IMR-90 (cell line): ENCODE data around the gene PZP. TPM values are rescaled to one million over a fixed set of nuclear protein-coding genes. Genes with fewer than 3 reads are reported as not detected.

ENCODE experiments used
- ATAC-seq: fragments of 200-7000 bp; cut with Tn5 transposase; 2 replicates; pipeline ENCODE4 v1.9.1; 2020; ENCODE audit warnings: low read depth, mild to moderate bottlenecking, moderate library complexity
- BruUV-seq: library from RNA; stranded (reverse); fragments of 400-500 nt; replicated peaks from 2 replicates; lab custom pipeline; 2021; lab: Mats Ljungman, UMichigan
- CTCF ChIA-PET: fragments of 300-600 bp; formaldehyde crosslinking; extraction: SDS; loops from one replicate; lab custom pipeline; 2021; ENCODE audit warnings: antibody characterized with exemption; lab: Yijun Ruan, JAX
- POLR2A ChIA-PET: fragments of 300-600 bp; sonication (Branson Sonifier 250); formaldehyde crosslinking; loops from one replicate; lab custom pipeline; 2022; ENCODE audit warnings: antibody characterized with exemption; ENCODE audit not compliant: unreplicated experiment; lab: Charles Lee
- DNase-seq: peaks from one replicate; pipeline ENCODE4 v3.0.0; 2013
- H2AFZ ChIP-seq: replicated peaks from 2 replicates; pipeline ENCODE3; 2013; ENCODE audit warnings: low read length, mild to moderate bottlenecking; ENCODE audit not compliant: poor library complexity
- H2AK5ac ChIP-seq: 2 replicates; pipeline ENCODE4 v1.6.1; 2013; ENCODE audit warnings: low read depth, low read length, inconsistent platforms
- H2AK9ac ChIP-seq: replicated peaks from 2 replicates; pipeline ENCODE3; 2013; ENCODE audit warnings: mild to moderate bottlenecking, low read depth, low read length, moderate library complexity; ENCODE audit not compliant: poor library complexity
- H2BK120ac ChIP-seq: 2 replicates; pipeline ENCODE4 v1.6.1; 2013; ENCODE audit warnings: low read depth, low read length, inconsistent platforms
- H2BK15ac ChIP-seq: 3 replicates; pipeline ENCODE4 v1.6.1; 2013; ENCODE audit warnings: low read depth, low read length, inconsistent platforms
- H2BK20ac ChIP-seq: 2 replicates; pipeline ENCODE4 v1.6.1; 2013; ENCODE audit warnings: low read depth, mild to moderate bottlenecking, inconsistent platforms, low read length, moderate library complexity
- H2BK5ac ChIP-seq: 2 replicates; pipeline ENCODE4 v1.6.1; 2013; ENCODE audit warnings: mild to moderate bottlenecking, low read depth, low read length, inconsistent platforms; ENCODE audit not compliant: poor library complexity, severe bottlenecking
- H3K14ac ChIP-seq: replicated peaks from 2 replicates; pipeline ENCODE4 v1.6.1; 2013; ENCODE audit warnings: low read depth, low read length, inconsistent platforms
- H3K18ac ChIP-seq: 2 replicates; pipeline ENCODE4 v1.6.1; 2013; ENCODE audit warnings: low read depth, low read length, control low read depth
- H3K23ac ChIP-seq: 2 replicates; pipeline ENCODE4 v1.6.1; 2013; ENCODE audit warnings: low read depth, low read length, inconsistent platforms
- H3K27ac ChIP-seq: 2 replicates; pipeline ENCODE4 v1.5.1; 2013; ENCODE audit warnings: mild to moderate bottlenecking, control low read depth, low read length; ENCODE audit not compliant: insufficient read depth
- H3K27me3 ChIP-seq: 2 replicates; pipeline ENCODE4 v1.6.1; 2013; ENCODE audit warnings: low read length; ENCODE audit not compliant: control insufficient read depth, insufficient read depth
- H3K36me3 ChIP-seq: 2 replicates; pipeline ENCODE4 v1.6.1; 2013; ENCODE audit warnings: low read length, mixed read lengths; ENCODE audit not compliant: control insufficient read depth, insufficient read depth
- H3K4ac ChIP-seq: 2 replicates; pipeline ENCODE4 v1.6.1; 2013; ENCODE audit warnings: low read depth, low read length, inconsistent platforms
- H3K4me1 ChIP-seq: 2 replicates; pipeline ENCODE4 v1.6.1; 2013; ENCODE audit warnings: low read length, mixed read lengths; ENCODE audit not compliant: control insufficient read depth, insufficient read depth
- H3K4me2 ChIP-seq: 2 replicates; pipeline ENCODE4 v1.6.1; 2013; ENCODE audit warnings: low read depth, mild to moderate bottlenecking, control low read depth, low read length, moderate library complexity
- H3K4me3 ChIP-seq: 2 replicates; pipeline ENCODE4 v1.5.1; 2013; ENCODE audit warnings: low read depth, mild to moderate bottlenecking, control low read depth, low read length, moderate library complexity; ENCODE audit not compliant: insufficient read depth
- H3K56ac ChIP-seq: 2 replicates; pipeline ENCODE4 v1.6.1; 2013; ENCODE audit warnings: low read length, inconsistent platforms; ENCODE audit not compliant: insufficient read depth; ENCODE audit errors: extremely low read depth
- H3K79me1 ChIP-seq, 2 experiments: 2 replicates each; pipeline ENCODE4 v1.6.1; 2013; ENCODE audit warnings: low read length in 2 of 2, inconsistent platforms in 1 of 2, low read depth in 1 of 2
- H3K9ac ChIP-seq: 2 replicates; pipeline ENCODE4 v1.6.1; 2013; ENCODE audit warnings: low read depth, low read length, control low read depth
- H3K9me1 ChIP-seq: 2 replicates; pipeline ENCODE4 v1.6.1; 2013; ENCODE audit warnings: low read length, inconsistent platforms; ENCODE audit not compliant: insufficient read depth
- H3K9me3 ChIP-seq: 2 replicates; pipeline ENCODE4 v1.6.1; 2013; ENCODE audit warnings: low read length; ENCODE audit not compliant: control insufficient read depth, insufficient read depth
- H4K20me1 ChIP-seq: 2 replicates; pipeline ENCODE4 v1.6.1; 2013; ENCODE audit warnings: low read length, inconsistent platforms; ENCODE audit not compliant: insufficient read depth
- H4K5ac ChIP-seq: 2 replicates; pipeline ENCODE4 v1.6.1; 2013; ENCODE audit warnings: mild to moderate bottlenecking, low read depth, low read length, control low read depth
- H4K8ac ChIP-seq, 2 experiments: 2 replicates each; pipeline ENCODE4 v1.6.1; 2013; ENCODE audit warnings: low read depth in 2 of 2, low read length in 2 of 2, control low read depth in 1 of 2, inconsistent platforms in 1 of 2
- H4K91ac ChIP-seq: 2 replicates; pipeline ENCODE4 v1.6.1; 2013; ENCODE audit warnings: low read depth, low read length, inconsistent platforms; ENCODE audit not compliant: insufficient read depth
- BHLHE40 ChIP-seq: fragments of 150-350 bp; IDR thresholded peaks from 2 replicates; pipeline ENCODE4 v1.6.1; 2016; ENCODE audit warnings: mild to moderate bottlenecking, low read depth, low read length
- CEBPB ChIP-seq: IDR thresholded peaks from 2 replicates; pipeline ENCODE4 v1.6.1; 2012; ENCODE audit warnings: low read depth, low read length, improper control_type of control experiment
- CHD1 ChIP-seq: IDR thresholded peaks from 2 replicates; pipeline ENCODE4 v1.6.1; 2012; ENCODE audit warnings: low read depth, low read length, improper control_type of control experiment
- FOS ChIP-seq: fragments of 150-350 bp; IDR thresholded peaks from 2 replicates; pipeline ENCODE4 v1.6.1; 2016; ENCODE audit warnings: low read depth, low read length
- MAFK ChIP-seq: IDR thresholded peaks from 2 replicates; pipeline ENCODE4 v1.6.1; 2012; ENCODE audit warnings: low read depth, low read length, improper control_type of control experiment
- MAZ ChIP-seq: IDR thresholded peaks from 2 replicates; pipeline ENCODE4 v1.6.1; 2012; ENCODE audit warnings: low read depth, mild to moderate bottlenecking, low read length, improper control_type of control experiment, moderate library complexity, borderline replicate concordance
- MXI1 ChIP-seq: IDR thresholded peaks from 2 replicates; pipeline ENCODE4 v1.6.1; 2012; ENCODE audit warnings: low read depth, mild to moderate bottlenecking, low read length, moderate library complexity, borderline replicate concordance
- NFE2L2 ChIP-seq: fragments of 150-350 bp; IDR thresholded peaks from 2 replicates; pipeline ENCODE4 v1.6.1; 2016; ENCODE audit warnings: low read depth, mild to moderate bottlenecking, low read length
- POLR2A ChIP-seq: IDR thresholded peaks from 2 replicates; pipeline ENCODE4 v1.6.1; 2012; ENCODE audit warnings: mild to moderate bottlenecking, low read depth, low read length
- RCOR1 ChIP-seq: IDR thresholded peaks from 2 replicates; pipeline ENCODE4 v1.6.1; 2012; ENCODE audit warnings: mild to moderate bottlenecking, low read length, improper control_type of control experiment; ENCODE audit not compliant: insufficient replicate concordance
- RFX5 ChIP-seq: IDR thresholded peaks from 2 replicates; pipeline ENCODE4 v1.8.0; 2012; ENCODE audit warnings: low read depth, mild to moderate bottlenecking, low read length, moderate library complexity
- SMC3 ChIP-seq: fragments of 150-350 bp; IDR thresholded peaks from 2 replicates; pipeline ENCODE4 v1.6.1; 2016; ENCODE audit warnings: low read depth, mild to moderate bottlenecking, antibody characterized with exemption, low read length, moderate library complexity
- WGBS, 2 experiments: methylation state at CpG; one replicate each; pipeline versions ENCODE4 v1.1.5 to v1.1.7; 2013; ENCODE audit warnings: missing lambda C conversion rate in 2 of 2; ENCODE audit not compliant: insufficient read length in 1 of 2; ENCODE audit errors: extremely low coverage in 2 of 2; 5-methylcytosine and 5-hydroxymethylcytosine counted together
- dilution Hi-C: fragments of 300-500 bp; cut with HindIII; formaldehyde crosslinking; loops from one replicate; pipeline ENCODE4 v1.14.3; 2018; ENCODE audit warnings: low sequenced_read_pairs; ENCODE audit not compliant: unreplicated experiment
- in situ Hi-C: fragments of 300-500 bp; cut with MboI; formaldehyde crosslinking; loops from 3 replicates; pipeline ENCODE4 v1.14.3; 2019; ENCODE audit warnings: low sequenced_read_pairs, inconsistent platforms, mixed read lengths
- intact Hi-C: fragments of 100-400 bp; cut with micrococcal nuclease; formaldehyde crosslinking; loops from 2 replicates; pipeline ENCODE4 v1.10.0; 2022
- polyA plus RNA-seq, 3 experiments: library from polyadenylated mRNA; depleted of rRNA; stranded (reverse); fragments of >200 nt; gene quantifications; 2 replicates each; pipeline ENCODE4 v1.2.3, GENCODE V29; 2012; ENCODE audit warnings: low replicate concordance in 1 of 3
- total RNA-seq: library from RNA; depleted of rRNA; stranded (reverse); fragments of >200 nt; gene quantifications from 2 replicates; pipeline ENCODE4 v1.2.3, GENCODE V29; 2012
- TF ChIP-seq, protein P1 (sequence below): conservative IDR thresholded peaks from 2 replicates; pipeline ENCODE4 v1.5.1; 2012; ENCODE audit warnings: mild to moderate bottlenecking, low read depth, low read length, improper control_type of control experiment
- TF ChIP-seq, protein P2 (sequence below): fragments of 150-350 bp; IDR thresholded peaks from 2 replicates; pipeline ENCODE4 v1.6.1; 2017; ENCODE audit warnings: mild to moderate bottlenecking, antibody characterized with exemption, low read length, low read depth

The PZP gene
- total and polyA plus RNA-seq, 2 of the 4 experiments (the other 2 are of a cell fraction), result not detected

GRCh38 chr12:9106067-9106466 is 102.1 kb downstream of the PZP start:
- Histone ChIP-seq H3K4me3 (no peak overlapping the region), H3K56ac (no peak overlapping the region), H3K27me3 (no peaks in the 10 kb centered on the region), H2AFZ (no peak overlapping the region), H2BK15ac (no peak overlapping the region), H4K8ac (no peak overlapping the region), H2AK9ac (no peak overlapping the region), H2BK20ac (no peak overlapping the region), H3K9me1 (no peaks in the 10 kb centered on the region), H3K18ac (no peak overlapping the region), H4K20me1 (no peaks in the 10 kb centered on the region), H3K36me3 (peaks cover 5% of the 10 kb centered on the region; the same call in 1 of the 2 replicates), H3K14ac (no peak overlapping the region), H3K27ac (no peak overlapping the region), H3K9me3 (no peaks in the 10 kb centered on the region), H4K91ac (no peak overlapping the region), H3K23ac (no peak overlapping the region), H3K79me1 (no peaks in the 10 kb centered on the region), H3K4me2 (no peak overlapping the region), H4K5ac (no peak overlapping the region), H3K4me1 (no peaks in the 10 kb centered on the region), H2AK5ac (no peak overlapping the region), H3K9ac (no peak overlapping the region), H2BK5ac (no peak overlapping the region), H2BK120ac (no peak overlapping the region), H3K4ac (no peak overlapping the region)
- ATAC-seq, result no peak
- POLR2A ChIA-PET, result no interaction called here
- CTCF ChIA-PET, result no interaction called here
- no TSS peak for BruUV-seq
- dilution Hi-C loops, result no loop called here
- intact Hi-C loops, result no loop called here
- DNase-seq, result no peak
- WGBS, 2 experiments, result no CpG with 5 or more reads among the region's 1 CpG
- in situ Hi-C loops, result no loop called here
- TF ChIP-seq NFE2L2 (no peak), FOS (no peak), MXI1 (no peak), MAZ (no peak), SMC3 (no peak), RCOR1 (no peak), MAFK (no peak), POLR2A (no peak), CEBPB (no peak), CHD1 (no peak), RFX5 (no peak), BHLHE40 (no peak)
- TF ChIP-seq, protein P1, sequence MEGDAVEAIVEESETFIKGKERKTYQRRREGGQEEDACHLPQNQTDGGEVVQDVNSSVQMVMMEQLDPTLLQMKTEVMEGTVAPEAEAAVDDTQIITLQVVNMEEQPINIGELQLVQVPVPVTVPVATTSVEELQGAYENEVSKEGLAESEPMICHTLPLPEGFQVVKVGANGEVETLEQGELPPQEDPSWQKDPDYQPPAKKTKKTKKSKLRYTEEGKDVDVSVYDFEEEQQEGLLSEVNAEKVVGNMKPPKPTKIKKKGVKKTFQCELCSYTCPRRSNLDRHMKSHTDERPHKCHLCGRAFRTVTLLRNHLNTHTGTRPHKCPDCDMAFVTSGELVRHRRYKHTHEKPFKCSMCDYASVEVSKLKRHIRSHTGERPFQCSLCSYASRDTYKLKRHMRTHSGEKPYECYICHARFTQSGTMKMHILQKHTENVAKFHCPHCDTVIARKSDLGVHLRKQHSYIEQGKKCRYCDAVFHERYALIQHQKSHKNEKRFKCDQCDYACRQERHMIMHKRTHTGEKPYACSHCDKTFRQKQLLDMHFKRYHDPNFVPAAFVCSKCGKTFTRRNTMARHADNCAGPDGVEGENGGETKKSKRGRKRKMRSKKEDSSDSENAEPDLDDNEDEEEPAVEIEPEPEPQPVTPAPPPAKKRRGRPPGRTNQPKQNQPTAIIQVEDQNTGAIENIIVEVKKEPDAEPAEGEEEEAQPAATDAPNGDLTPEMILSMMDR, result no peak
- TF ChIP-seq, protein P2, sequence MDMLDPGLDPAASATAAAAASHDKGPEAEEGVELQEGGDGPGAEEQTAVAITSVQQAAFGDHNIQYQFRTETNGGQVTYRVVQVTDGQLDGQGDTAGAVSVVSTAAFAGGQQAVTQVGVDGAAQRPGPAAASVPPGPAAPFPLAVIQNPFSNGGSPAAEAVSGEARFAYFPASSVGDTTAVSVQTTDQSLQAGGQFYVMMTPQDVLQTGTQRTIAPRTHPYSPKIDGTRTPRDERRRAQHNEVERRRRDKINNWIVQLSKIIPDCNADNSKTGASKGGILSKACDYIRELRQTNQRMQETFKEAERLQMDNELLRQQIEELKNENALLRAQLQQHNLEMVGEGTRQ, result no peak
